Activated T-cell treated with anti-CD3 and anti-CD28 coated beads, Interleukin-2, amount 50 U/mL, for 72 hours (primary cell): ENCODE measurements around the gene AHCY. TPM values are rescaled to one million over a fixed set of nuclear protein-coding genes. Genes with fewer than 3 reads are reported as not detected.
A peak's percentile ranks its signal among the peaks of the same experiment; 100 is the strongest.
"Not testable (repeated sequence)": the region's sequence is repeated elsewhere in the genome, so short reads cannot be mapped to it uniquely, and the experiment has no call there.

Source experiments
- ATAC-seq, 2 donors: fragments of 150-1000 bp; cut with Tn5 transposase; replicated peaks in 1 of 2; 2 replicates each; pipeline ENCODE4 v1.10.0; 2021; ENCODE audit warnings: moderate library complexity in 2 of 2, mild to moderate bottlenecking in 1 of 2
- DNase-seq, 2 donors: peaks; one replicate each; pipeline ENCODE4 v3.0.0; 2021 to 2022; ENCODE audit warnings: mixed read lengths in 1 of 2
- H3K27ac Mint-ChIP-seq: one replicate; pipeline ENCODE4 v1.8.0; 2022; ENCODE audit warnings: mild to moderate bottlenecking, moderate library complexity, mixed read lengths
- H3K27me3 Mint-ChIP-seq: one replicate; pipeline ENCODE4 v1.8.0; 2022; ENCODE audit warnings: low read depth, mixed read lengths
- H3K36me3 Mint-ChIP-seq, 2 donors: one replicate each; pipeline ENCODE4 v1.8.0; 2022; ENCODE audit warnings: mixed read lengths in 2 of 2, mild to moderate bottlenecking in 1 of 2; ENCODE audit not compliant: insufficient read depth in 2 of 2
- H3K4me1 Mint-ChIP-seq: one replicate; pipeline ENCODE4 v1.8.0; 2022; ENCODE audit warnings: low read depth, mixed read lengths
- H3K4me3 Mint-ChIP-seq, 2 donors: one replicate each; pipeline ENCODE4 v1.8.0; 2022; ENCODE audit warnings: mild to moderate bottlenecking in 2 of 2, mixed read lengths in 2 of 2, moderate library complexity in 2 of 2
- H3K9me3 Mint-ChIP-seq, 2 donors: one replicate each; pipeline ENCODE4 v1.8.0; 2022; ENCODE audit warnings: mixed read lengths in 2 of 2
- total RNA-seq, 2 donors: library from RNA; stranded (reverse); gene quantifications; one replicate each; pipeline ENCODE4 v1.2.3, GENCODE V29; 2022

AHCY gene
- total RNA-seq, 2 donors from 2014 or later: 99.0 to 130 TPM

DNA sequence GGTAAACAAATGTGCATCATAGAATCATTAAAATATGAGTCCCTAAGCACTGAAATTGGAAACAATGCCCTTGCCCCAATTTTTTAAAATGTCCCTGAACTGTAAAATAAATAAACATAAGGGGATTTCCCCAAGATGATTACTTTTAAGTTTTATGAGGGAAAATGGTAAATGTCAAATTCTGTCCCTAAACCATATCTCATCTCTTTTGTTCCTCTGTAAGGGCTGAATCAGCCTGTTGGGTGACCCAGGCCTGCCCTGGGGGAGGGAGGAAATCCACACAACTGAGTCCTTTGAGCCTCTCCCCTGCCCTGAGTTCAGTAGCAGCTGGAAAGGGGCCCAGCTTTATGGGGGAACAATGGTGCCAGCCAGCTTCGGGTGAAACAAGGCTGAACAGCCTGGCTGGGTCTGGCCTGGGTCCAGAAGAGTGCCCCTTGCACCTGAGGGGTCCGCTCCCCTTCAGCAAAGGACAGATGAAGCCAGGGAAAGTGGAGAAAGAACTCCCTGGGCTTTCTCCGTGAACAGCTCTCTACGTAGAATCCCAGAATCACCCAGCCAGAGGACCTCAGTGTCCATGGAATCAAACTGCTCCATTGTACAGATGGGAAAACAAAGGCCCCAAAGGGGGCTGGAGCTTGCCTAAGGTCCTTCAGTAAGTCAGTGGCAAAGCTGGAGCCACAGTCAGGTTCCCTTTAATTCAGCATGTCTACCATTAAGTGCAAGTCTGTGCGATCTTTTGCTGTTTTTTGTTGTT lies 31.7 kb upstream of the AHCY start:
- no peaks in the 10 kb centered on the region for H3K27me3 Mint-ChIP-seq
- H3K4me1 Mint-ChIP-seq: no peaks in the 10 kb centered on the region
- DNase-seq (no peak), ATAC-seq (no peak)
- H3K27ac Mint-ChIP-seq: no peak overlapping the region
- no peak overlapping the region for H3K4me3 Mint-ChIP-seq
- no peaks in the 10 kb centered on the region for H3K36me3 Mint-ChIP-seq
- no peaks in the 10 kb centered on the region for H3K9me3 Mint-ChIP-seq

GRCh38 chr20:34333786-34334185 lies 30.6 kb upstream of the AHCY start:
- Mint-ChIP-seq H3K27me3 (no peaks in the 10 kb centered on the region), H3K4me3 (no peak overlapping the region), H3K27ac (no peak overlapping the region), H3K4me1 (no peaks in the 10 kb centered on the region), H3K36me3 (no peaks in the 10 kb centered on the region), H3K9me3 (no peaks in the 10 kb centered on the region)
- no peak for ATAC-seq
- DNase-seq: no peak

DNA sequence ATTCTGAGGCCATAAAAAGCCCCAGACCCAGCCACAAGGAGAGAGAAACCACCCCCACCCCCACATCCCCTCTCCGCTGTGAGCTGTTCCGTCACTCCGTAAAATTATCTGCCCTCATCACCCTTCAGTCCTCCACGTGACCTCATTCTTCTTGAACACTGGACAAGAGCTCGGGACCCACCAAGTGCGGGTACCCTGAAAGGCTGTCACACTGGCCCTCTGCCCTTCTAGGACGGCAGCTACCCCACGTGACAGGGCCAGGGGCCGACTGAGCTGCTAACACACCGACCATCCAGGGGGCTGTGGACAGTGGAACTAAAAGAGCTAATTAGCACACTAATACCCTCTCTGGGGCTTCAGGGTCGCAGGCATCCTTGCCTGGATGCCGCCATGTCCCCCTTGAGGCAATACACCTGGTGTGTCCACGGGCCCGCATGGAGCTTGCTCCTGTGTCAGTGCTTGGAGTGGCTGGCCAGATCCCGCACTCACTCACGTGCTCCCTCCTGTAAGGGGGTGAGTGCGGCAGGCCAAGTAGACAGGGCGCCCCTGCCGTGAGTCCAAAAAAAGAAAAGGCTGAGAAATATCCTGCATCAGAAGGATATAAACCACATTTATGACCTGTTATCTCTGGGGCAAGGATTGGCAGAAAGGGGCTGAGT lies 29.2 kb upstream of the AHCY start:
- Mint-ChIP-seq H3K27ac (no peak overlapping the region), H3K4me3 (no peak overlapping the region), H3K36me3 (no peaks in the 10 kb centered on the region), H3K27me3 (no peaks in the 10 kb centered on the region), H3K4me1 (no peaks in the 10 kb centered on the region), H3K9me3 (no peaks in the 10 kb centered on the region)
- DNase-seq (no peak), ATAC-seq (no peak)

GRCh38 chr20:34331838-34332237 lies 28.7 kb upstream of the AHCY start:
- H3K9me3 Mint-ChIP-seq: no peaks in the 10 kb centered on the region
- H3K27me3 Mint-ChIP-seq: no peaks in the 10 kb centered on the region
- no peaks in the 10 kb centered on the region for H3K36me3 Mint-ChIP-seq
- no peak for DNase-seq
- no peak for ATAC-seq
- no peak overlapping the region for H3K4me3 Mint-ChIP-seq
- no peaks in the 10 kb centered on the region for H3K4me1 Mint-ChIP-seq
- no peak overlapping the region for H3K27ac Mint-ChIP-seq

DNA sequence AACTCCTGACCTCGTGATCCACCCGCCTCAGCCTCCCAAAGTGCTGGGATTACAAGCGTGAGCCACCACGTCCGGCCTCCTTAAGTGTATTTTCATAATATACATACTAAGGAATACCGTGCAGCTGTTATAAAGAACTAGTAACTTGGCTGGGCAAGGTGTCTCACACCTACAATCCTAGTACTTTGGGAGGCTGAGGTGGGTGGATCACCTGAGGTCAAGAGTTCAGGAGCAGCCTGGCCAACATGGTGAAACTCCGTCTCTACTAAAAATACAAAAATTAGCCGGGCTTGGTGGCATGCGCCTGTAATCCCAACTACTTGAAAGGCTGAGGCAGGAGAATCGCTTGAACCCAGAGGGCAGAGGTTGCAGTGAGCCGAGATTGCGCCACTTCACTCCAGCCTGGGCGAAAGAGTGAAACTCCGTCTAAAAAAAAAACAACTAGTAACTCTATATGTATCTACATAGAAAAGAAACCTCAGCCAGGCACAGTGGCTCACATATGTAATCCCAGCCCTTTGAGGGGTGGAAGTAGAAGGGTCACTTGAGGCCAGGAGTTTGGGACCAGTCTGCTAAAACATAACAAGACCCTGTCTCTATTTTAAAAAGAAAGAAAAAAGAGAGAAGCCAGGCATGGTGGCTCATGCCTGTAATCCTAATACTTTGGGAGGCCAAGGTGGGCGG lies 27.8 kb upstream of the AHCY start:
- DNase-seq, H3K9me3 Mint-ChIP-seq, H3K36me3 Mint-ChIP-seq, H3K27me3 Mint-ChIP-seq, ATAC-seq, H3K4me3 Mint-ChIP-seq, H3K27ac Mint-ChIP-seq, H3K4me1 Mint-ChIP-seq: not testable (repeated sequence)

DNA sequence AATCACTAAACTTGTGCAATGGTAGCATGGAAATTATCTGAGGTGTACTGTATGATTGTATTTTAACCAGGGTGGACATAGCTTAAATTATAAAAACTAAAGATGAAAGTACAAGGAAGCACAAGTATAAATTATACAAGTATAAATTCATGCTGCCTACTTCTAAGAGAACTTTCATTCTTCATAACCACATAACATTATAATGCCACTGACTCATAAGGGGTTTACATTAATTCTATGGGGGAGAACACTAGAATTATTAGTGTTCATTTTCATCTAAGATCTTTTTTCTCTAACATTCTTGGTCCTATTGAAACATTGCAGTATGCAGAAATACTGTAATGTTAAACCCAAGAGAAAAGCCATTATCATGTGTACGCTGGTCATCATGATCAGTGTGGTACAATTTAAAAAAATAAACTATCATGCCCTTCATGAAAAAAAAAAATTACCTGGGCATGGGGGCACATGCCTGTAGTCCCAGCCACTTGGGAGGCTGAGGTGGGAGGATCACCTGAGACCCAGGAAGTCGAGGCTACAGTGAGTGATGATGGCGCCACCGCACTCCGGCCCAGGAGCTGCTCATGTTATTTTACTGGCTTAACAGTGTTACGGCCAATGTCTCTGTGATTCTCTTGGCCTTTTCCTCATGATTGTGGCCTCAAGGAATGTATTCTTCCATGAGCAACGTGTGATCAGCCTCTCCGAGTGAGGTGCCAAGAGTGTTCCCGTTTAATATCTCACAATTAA lies 25.9 kb upstream of the AHCY start:
- H3K27ac Mint-ChIP-seq: no peak overlapping the region
- DNase-seq: no peak
- no peaks in the 10 kb centered on the region for H3K9me3 Mint-ChIP-seq
- no peak overlapping the region for H3K4me3 Mint-ChIP-seq
- no peaks in the 10 kb centered on the region for H3K4me1 Mint-ChIP-seq
- no peak for ATAC-seq
- no peaks in the 10 kb centered on the region for H3K27me3 Mint-ChIP-seq
- no peaks in the 10 kb centered on the region for H3K36me3 Mint-ChIP-seq

DNA sequence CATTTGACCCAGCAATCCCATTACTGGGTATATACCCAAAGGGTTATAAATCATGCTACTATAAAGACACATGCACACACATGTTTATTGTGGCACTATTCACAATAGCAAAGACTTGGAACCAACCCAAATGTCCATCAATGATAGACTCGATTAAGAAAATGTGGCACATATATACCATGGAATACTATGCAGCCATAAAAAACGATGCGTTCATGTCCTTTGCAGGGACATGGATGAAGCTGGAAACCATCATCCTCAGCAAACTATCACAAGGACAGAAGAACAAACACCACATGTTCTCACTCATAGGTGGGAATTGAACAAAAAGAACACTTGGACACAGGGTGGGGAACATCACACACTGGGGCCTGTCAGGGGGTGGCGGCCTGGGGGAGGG lies 25.1 kb upstream of the AHCY start:
- ATAC-seq, H3K9me3 Mint-ChIP-seq: not testable (repeated sequence)

GRCh38 chr20:34324541-34324940 lies 21.4 kb upstream of the AHCY start:
- DNase-seq: no peak
- no peaks in the 10 kb centered on the region for H3K4me1 Mint-ChIP-seq
- peaks cover 21% of the 10 kb centered on the region for H3K27me3 Mint-ChIP-seq
- H3K9me3 Mint-ChIP-seq: no peaks in the 10 kb centered on the region
- no peaks in the 10 kb centered on the region for H3K36me3 Mint-ChIP-seq
- peak overlapping the region; percentile 12 for H3K27ac Mint-ChIP-seq
- H3K4me3 Mint-ChIP-seq: no peak overlapping the region
- ATAC-seq: no peak

More for the DNA sequence above, 25.1 kb upstream of the AHCY start:
- not testable (repeated sequence) for H3K27ac Mint-ChIP-seq, H3K27me3 Mint-ChIP-seq, DNase-seq, H3K4me1 Mint-ChIP-seq, H3K36me3 Mint-ChIP-seq, H3K4me3 Mint-ChIP-seq

GRCh38 chr20:34322267-34323105 lies 19.3 kb upstream of the AHCY start:
- Mint-ChIP-seq H3K9me3 (no peaks in the 10 kb centered on the region), H3K4me1 (no peaks in the 10 kb centered on the region), H3K27ac (no peak overlapping the region), H3K27me3 (peaks cover 21% of the 10 kb centered on the region), H3K36me3 (no peaks in the 10 kb centered on the region), H3K4me3 (no peak overlapping the region)
- DNase-seq: no peak
- ATAC-seq: no peak

- DNase-seq: no peak
- no peak overlapping the region for H3K27ac Mint-ChIP-seq
- H3K9me3 Mint-ChIP-seq: no peaks in the 10 kb centered on the region
- H3K27me3 Mint-ChIP-seq: peaks cover 23% of the 10 kb centered on the region
- ATAC-seq: no peak
- no peaks in the 10 kb centered on the region for H3K36me3 Mint-ChIP-seq
- no peak overlapping the region for H3K4me3 Mint-ChIP-seq
- peaks cover 2% of the 10 kb centered on the region for H3K4me1 Mint-ChIP-seq
Measured at GRCh38 chr20:34320861-34321260, 17.7 kb upstream of the AHCY start.

DNA sequence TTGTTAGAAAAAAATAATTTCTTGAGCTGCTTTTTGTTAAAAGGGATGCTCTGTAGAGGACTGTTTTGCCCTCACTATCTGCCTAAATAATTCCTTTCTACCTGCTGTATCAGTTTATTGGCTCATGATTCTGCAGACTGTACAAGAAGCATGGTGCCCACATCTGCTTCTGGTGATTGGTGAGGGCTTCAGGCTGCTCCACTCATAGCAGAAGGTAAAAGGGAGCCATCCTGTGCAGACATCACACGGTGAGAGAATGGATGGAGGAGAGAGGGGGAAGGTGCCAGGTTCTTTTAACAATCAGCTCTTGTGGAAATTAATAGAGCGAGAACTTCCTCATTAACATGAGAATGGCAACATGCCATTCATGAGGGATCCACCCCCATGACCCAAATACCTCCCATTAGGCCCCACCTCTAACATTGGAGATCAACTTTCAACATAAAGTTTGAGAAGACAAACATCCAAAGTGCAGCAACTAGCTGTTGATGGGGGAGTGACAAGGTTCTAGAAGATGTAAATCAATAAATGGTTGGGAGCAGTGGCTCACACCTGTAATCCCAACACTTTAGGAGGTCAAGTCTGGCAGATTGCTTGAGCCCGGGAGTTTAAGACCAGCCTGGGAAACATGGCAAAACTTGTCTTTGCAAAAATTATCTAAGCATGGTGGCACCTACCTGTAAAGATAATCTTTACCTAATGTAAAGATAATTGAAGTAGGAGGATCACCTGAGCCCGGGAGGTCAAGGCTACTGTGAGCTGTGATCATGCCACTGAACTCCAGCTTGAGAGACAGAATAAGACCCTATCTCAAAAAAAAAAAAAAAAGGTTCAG lies 15.7 kb upstream of the AHCY start:
- Mint-ChIP-seq H3K27me3 (peaks cover 29% of the 10 kb centered on the region), H3K9me3 (no peaks in the 10 kb centered on the region), H3K27ac (no peak overlapping the region), H3K4me3 (no peak overlapping the region), H3K4me1 (peaks cover 14% of the 10 kb centered on the region), H3K36me3 (no peaks in the 10 kb centered on the region)
- no peak for ATAC-seq
- no peak for DNase-seq
